Mesendoderm (in vitro differentiated cells): ENCODE data around the gene SEMA4C.

Experiments used
- DNase-seq: peaks from one replicate; pipeline ENCODE4 v3.0.0; 2013
- H2AK5ac ChIP-seq: 2 replicates; pipeline ENCODE4 v1.6.1; 2013; ENCODE audit warnings: low read length, inconsistent platforms
- H2BK120ac ChIP-seq: 2 replicates; pipeline ENCODE4 v1.6.1; 2013; ENCODE audit warnings: low read depth, mild to moderate bottlenecking, low read length, moderate library complexity, mixed read lengths
- H2BK15ac ChIP-seq: replicated peaks from 2 replicates; pipeline ENCODE4 v1.6.1; 2013; ENCODE audit warnings: low read depth, mild to moderate bottlenecking, moderate library complexity
- H2BK5ac ChIP-seq: 2 replicates; pipeline ENCODE4 v1.6.1; 2013; ENCODE audit warnings: low read length, inconsistent platforms
- H3K18ac ChIP-seq: 2 replicates; pipeline ENCODE4 v1.6.1; 2013; ENCODE audit warnings: mild to moderate bottlenecking, low read length, mixed read lengths
- H3K23ac ChIP-seq: one replicate; pipeline ENCODE4 v1.6.1; 2013; ENCODE audit warnings: low read length
- H3K27ac ChIP-seq: 2 replicates; pipeline ENCODE4 v1.5.1; 2013; ENCODE audit warnings: low read depth, mild to moderate bottlenecking, inconsistent platforms, low read length, moderate library complexity
- H3K27me3 ChIP-seq: 2 replicates; pipeline ENCODE4 v1.6.1; 2013; ENCODE audit warnings: low read length, control low read depth, mild to moderate bottlenecking, inconsistent platforms; ENCODE audit not compliant: insufficient read depth, poor library complexity
- H3K36me3 ChIP-seq: 2 replicates; pipeline ENCODE4 v1.6.1; 2013; ENCODE audit warnings: low read length, inconsistent platforms; ENCODE audit not compliant: control insufficient read depth, insufficient read depth
- H3K4ac ChIP-seq: one replicate; pipeline ENCODE4 v1.6.1; 2013; ENCODE audit warnings: low read depth, mild to moderate bottlenecking, low read length, moderate library complexity
- H3K4me1 ChIP-seq: 2 replicates; pipeline ENCODE4 v1.6.1; 2013; ENCODE audit warnings: low read depth, low read length, inconsistent platforms; ENCODE audit not compliant: control insufficient read depth
- H3K4me2 ChIP-seq: 2 replicates; pipeline ENCODE4 v1.6.1; 2013; ENCODE audit warnings: low read length
- H3K4me3 ChIP-seq: 2 replicates; pipeline ENCODE4 v1.5.1; 2013; ENCODE audit warnings: mild to moderate bottlenecking, low read length
- H3K56ac ChIP-seq: one replicate; pipeline ENCODE4 v1.6.1; 2013; ENCODE audit warnings: low read length
- H3K79me1 ChIP-seq: 2 replicates; pipeline ENCODE4 v1.6.1; 2013; ENCODE audit warnings: low read length, inconsistent platforms
- H3K79me2 ChIP-seq: 2 replicates; pipeline ENCODE4 v1.6.1; 2013; ENCODE audit warnings: mild to moderate bottlenecking, low read length; ENCODE audit not compliant: control insufficient read depth, insufficient read depth
- H3K9ac ChIP-seq: 2 replicates; pipeline ENCODE4 v1.6.1; 2013; ENCODE audit warnings: low read length, inconsistent platforms
- H4K5ac ChIP-seq: one replicate; pipeline ENCODE4 v1.6.1; 2013; ENCODE audit warnings: low read length
- H4K8ac ChIP-seq: one replicate; pipeline ENCODE4 v1.6.1; 2013; ENCODE audit warnings: low read depth, mild to moderate bottlenecking, control low read depth, low read length, moderate library complexity
- WGBS: extraction: QIAGEN DNeasy Blood & Tissue Kit; methylation state at CpG from one replicate; pipeline ENCODE4 v1.1.7; 2013; ENCODE audit warnings: low lambda C conversion rate, missing lambda C conversion rate; ENCODE audit not compliant: insufficient coverage; ENCODE audit errors: extremely low coverage; 5-methylcytosine and 5-hydroxymethylcytosine counted together

SEMA4C gene

GRCh38 chr2:96876269-96877041 lies 6.6 kb upstream of the SEMA4C start:
- Histone ChIP-seq H3K79me1 (no peaks in the 10 kb centered on the region), H3K27me3 (no peaks in the 10 kb centered on the region), H3K9ac (peak overlapping the region; percentile 31), H3K27ac (peak overlapping the region; percentile 25), H3K4me1 (peaks cover 24% of the 10 kb centered on the region), H2BK120ac (no peak overlapping the region), H4K8ac (no peak overlapping the region), H3K79me2 (no peaks in the 10 kb centered on the region), H3K23ac (no peak overlapping the region), H3K36me3 (no peaks in the 10 kb centered on the region), H2AK5ac (peak overlapping the region; percentile 87), H2BK5ac (peak overlapping the region; percentile 58), H3K56ac (peak overlapping the region; percentile 49), H3K4me3 (no peak overlapping the region), H3K4me2 (no peak overlapping the region), H3K4ac (no peak overlapping the region), H3K18ac (peak overlapping the region; percentile 24), H2BK15ac (no peak overlapping the region), H4K5ac (no peak overlapping the region)
- no CpG with 5 or more reads among the region's 16 CpGs for WGBS
- DNase-seq, result peak; percentile 40

GRCh38 chr2:96875498-96876268 lies 5.8 kb upstream of the SEMA4C start:
- Histone ChIP-seq H3K79me2 (no peaks in the 10 kb centered on the region), H3K27ac (peak overlapping the region; percentile 25), H3K79me1 (no peaks in the 10 kb centered on the region), H2AK5ac (peak overlapping the region; percentile 17), H3K4me2 (no peak overlapping the region), H2BK15ac (no peak overlapping the region), H3K4me3 (no peak overlapping the region), H2BK120ac (no peak overlapping the region), H3K36me3 (no peaks in the 10 kb centered on the region), H3K27me3 (no peaks in the 10 kb centered on the region), H4K8ac (no peak overlapping the region), H3K9ac (peak overlapping the region; percentile 31), H2BK5ac (peak overlapping the region; percentile 64), H4K5ac (no peak overlapping the region), H3K56ac (peak overlapping the region; percentile 49), H3K18ac (peak overlapping the region; percentile 24), H3K4me1 (peaks cover 25% of the 10 kb centered on the region), H3K23ac (peak overlapping the region; percentile 48), H3K4ac (no peak overlapping the region)
- no CpG with 5 or more reads among the region's 14 CpGs for WGBS
- peak; percentile 68 for DNase-seq

- H3K79me2 ChIP-seq, result no peaks in the 10 kb centered on the region
- no peak overlapping the region for H2BK15ac ChIP-seq
- no peak overlapping the region for H3K4me2 ChIP-seq
- no peak for DNase-seq
- H3K23ac ChIP-seq, result no peak overlapping the region
- peak overlapping the region; percentile 19 for H3K9ac ChIP-seq
- H4K5ac ChIP-seq, result no peak overlapping the region
- H4K8ac ChIP-seq, result no peak overlapping the region
- H3K36me3 ChIP-seq, result no peaks in the 10 kb centered on the region
- H3K27me3 ChIP-seq, result no peaks in the 10 kb centered on the region
- H2BK120ac ChIP-seq, result no peak overlapping the region
- H3K79me1 ChIP-seq, result no peaks in the 10 kb centered on the region
- no peak overlapping the region for H3K27ac ChIP-seq
- H3K4me1 ChIP-seq, result peaks cover 28% of the 10 kb centered on the region
- peak overlapping the region; percentile 26 for H3K56ac ChIP-seq
- no CpG with 5 or more reads among the region's 18 CpGs for WGBS
- H3K18ac ChIP-seq, result no peak overlapping the region
- no peak overlapping the region for H3K4me3 ChIP-seq
- no peak overlapping the region for H2BK5ac ChIP-seq
- H3K4ac ChIP-seq, result no peak overlapping the region
- no peak overlapping the region for H2AK5ac ChIP-seq
These were observed 4.4 kb upstream of the SEMA4C start for GRCh38 chr2:96874198-96874831.

- Histone ChIP-seq H2AK5ac (peak overlapping the region; percentile 67), H3K9ac (no peak overlapping the region), H2BK120ac (no peak overlapping the region), H3K79me1 (no peaks in the 10 kb centered on the region), H3K36me3 (no peaks in the 10 kb centered on the region), H2BK5ac (peak overlapping the region; percentile 1), H3K4me1 (peaks cover 28% of the 10 kb centered on the region), H3K23ac (no peak overlapping the region), H3K4me2 (no peak overlapping the region), H3K27me3 (no peaks in the 10 kb centered on the region), H2BK15ac (no peak overlapping the region), H3K79me2 (peaks cover 2% of the 10 kb centered on the region), H4K8ac (no peak overlapping the region), H3K18ac (peak overlapping the region; percentile 15), H3K4me3 (no peak overlapping the region), H3K56ac (peak overlapping the region; percentile 26), H3K4ac (no peak overlapping the region), H3K27ac (no peak overlapping the region), H4K5ac (no peak overlapping the region)
- peak; percentile 53 for DNase-seq
- no CpG with 5 or more reads among the region's 8 CpGs for WGBS
These were observed 3.8 kb upstream of the SEMA4C start for GRCh38 chr2:96873651-96874096.

- WGBS, result no CpG with 5 or more reads among the region's 14 CpGs
- Histone ChIP-seq H4K5ac (no peak overlapping the region), H3K4me1 (peaks cover 28% of the 10 kb centered on the region), H2BK120ac (no peak overlapping the region), H3K23ac (no peak overlapping the region), H3K18ac (no peak overlapping the region), H3K4me3 (no peak overlapping the region), H3K79me1 (no peaks in the 10 kb centered on the region), H3K4me2 (no peak overlapping the region), H3K36me3 (no peaks in the 10 kb centered on the region), H2AK5ac (no peak overlapping the region), H3K56ac (peak overlapping the region; percentile 62), H3K27me3 (no peaks in the 10 kb centered on the region), H3K4ac (no peak overlapping the region), H3K27ac (peak overlapping the region; percentile 9), H4K8ac (no peak overlapping the region), H2BK15ac (no peak overlapping the region), H3K79me2 (peaks cover 9% of the 10 kb centered on the region), H2BK5ac (no peak overlapping the region), H3K9ac (no peak overlapping the region)
- peak; percentile 87 for DNase-seq
These were observed 2.9 kb upstream of the SEMA4C start for GRCh38 chr2:96872591-96873349.
